Neural crest cell (in vitro differentiated cells): Measurements from ENCODE around the gene SLX4IP. TPM values are rescaled to one million over a fixed set of nuclear protein-coding genes. Genes with fewer than 3 reads are reported as not detected.

ENCODE experiments used
- DNase-seq: peaks from one replicate; pipeline ENCODE4 v3.0.0; 2021; ENCODE audit warnings: low read depth, mixed read lengths, low spot score
- H3K27ac Mint-ChIP-seq: one replicate; pipeline ENCODE4 v1.8.0; 2021; ENCODE audit warnings: mild to moderate bottlenecking, mixed read lengths; ENCODE audit not compliant: unreplicated experiment
- H3K27me3 Mint-ChIP-seq: 2 replicates; pipeline ENCODE4 v1.8.0; 2021; ENCODE audit warnings: low read depth, mild to moderate bottlenecking, mixed read lengths
- H3K36me3 Mint-ChIP-seq: 2 replicates; pipeline ENCODE4 v1.8.0; 2021; ENCODE audit warnings: low read depth, mild to moderate bottlenecking, mixed read lengths
- H3K4me1 Mint-ChIP-seq: 2 replicates; pipeline ENCODE4 v1.8.0; 2021; ENCODE audit warnings: mixed read lengths
- H3K4me3 Mint-ChIP-seq: one replicate; pipeline ENCODE4 v1.8.0; 2021; ENCODE audit warnings: mild to moderate bottlenecking, mixed read lengths
- H3K9me3 Mint-ChIP-seq: 2 replicates; pipeline ENCODE4 v1.8.0; 2021; ENCODE audit warnings: mixed read lengths
- total RNA-seq: library from RNA; stranded (reverse); gene quantifications from 2 replicates; pipeline ENCODE4 v1.2.1, GENCODE V29; 2021
- TF ChIP-seq, protein P1 (sequence below): fragments of 200-600 bp; sonication (generic); conservative IDR thresholded peaks from 2 replicates; pipeline ENCODE4 v1.5.0; 2021; ENCODE audit warnings: antibody characterized with exemption, mild to moderate bottlenecking

SLX4IP gene
- total RNA-seq, 1 donor from 2014 or later, result 8.5 TPM

DNA sequence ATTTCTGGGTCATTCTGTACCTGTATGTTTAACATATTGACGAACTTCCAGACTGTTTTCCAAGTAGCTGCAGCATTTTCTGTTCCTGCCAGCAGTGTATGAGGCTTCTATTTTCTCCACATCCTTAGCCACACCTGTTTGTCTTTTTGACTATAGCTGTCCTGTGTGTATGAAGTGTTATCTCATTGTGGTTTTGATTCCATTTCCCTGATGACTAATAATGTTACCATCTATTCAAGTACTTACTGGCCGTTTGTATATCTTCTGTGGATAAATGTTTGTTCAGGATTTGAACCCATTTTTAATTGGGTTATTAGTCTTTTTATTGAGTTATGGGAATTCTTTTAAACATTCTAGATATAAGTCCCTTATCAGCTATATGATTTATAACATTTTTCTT is 143.5 kb downstream of the SLX4IP start:
- no peak for DNase-seq
- TF ChIP-seq, protein P1, sequence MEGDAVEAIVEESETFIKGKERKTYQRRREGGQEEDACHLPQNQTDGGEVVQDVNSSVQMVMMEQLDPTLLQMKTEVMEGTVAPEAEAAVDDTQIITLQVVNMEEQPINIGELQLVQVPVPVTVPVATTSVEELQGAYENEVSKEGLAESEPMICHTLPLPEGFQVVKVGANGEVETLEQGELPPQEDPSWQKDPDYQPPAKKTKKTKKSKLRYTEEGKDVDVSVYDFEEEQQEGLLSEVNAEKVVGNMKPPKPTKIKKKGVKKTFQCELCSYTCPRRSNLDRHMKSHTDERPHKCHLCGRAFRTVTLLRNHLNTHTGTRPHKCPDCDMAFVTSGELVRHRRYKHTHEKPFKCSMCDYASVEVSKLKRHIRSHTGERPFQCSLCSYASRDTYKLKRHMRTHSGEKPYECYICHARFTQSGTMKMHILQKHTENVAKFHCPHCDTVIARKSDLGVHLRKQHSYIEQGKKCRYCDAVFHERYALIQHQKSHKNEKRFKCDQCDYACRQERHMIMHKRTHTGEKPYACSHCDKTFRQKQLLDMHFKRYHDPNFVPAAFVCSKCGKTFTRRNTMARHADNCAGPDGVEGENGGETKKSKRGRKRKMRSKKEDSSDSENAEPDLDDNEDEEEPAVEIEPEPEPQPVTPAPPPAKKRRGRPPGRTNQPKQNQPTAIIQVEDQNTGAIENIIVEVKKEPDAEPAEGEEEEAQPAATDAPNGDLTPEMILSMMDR, result no peak
- Mint-ChIP-seq H3K27me3 (no peaks in the 10 kb centered on the region), H3K27ac (no peak overlapping the region), H3K36me3 (peaks cover 2% of the 10 kb centered on the region), H3K4me1 (no peaks in the 10 kb centered on the region), H3K9me3 (no peaks in the 10 kb centered on the region), H3K4me3 (no peak overlapping the region)

DNA sequence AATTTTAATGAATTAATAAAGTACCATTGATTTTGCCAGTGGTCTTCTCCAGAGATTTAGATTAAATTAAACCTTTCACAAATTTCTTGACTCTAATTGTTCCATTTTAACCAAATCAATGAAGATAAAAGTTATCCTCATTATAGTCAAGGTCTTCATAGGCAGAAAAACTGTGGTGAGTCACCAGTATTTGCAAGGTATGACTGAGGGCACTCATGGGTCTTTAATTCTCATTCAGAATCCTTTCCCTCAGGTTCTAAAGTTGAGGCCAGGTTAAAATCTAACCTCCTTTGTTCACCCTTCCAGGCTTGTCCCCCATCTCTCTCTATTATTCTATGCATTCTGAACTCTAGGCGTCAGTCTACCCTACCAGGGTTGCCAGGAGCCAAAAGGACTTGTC is 144.8 kb downstream of the SLX4IP start:
- no peak overlapping the region for H3K4me3 Mint-ChIP-seq

DNA sequence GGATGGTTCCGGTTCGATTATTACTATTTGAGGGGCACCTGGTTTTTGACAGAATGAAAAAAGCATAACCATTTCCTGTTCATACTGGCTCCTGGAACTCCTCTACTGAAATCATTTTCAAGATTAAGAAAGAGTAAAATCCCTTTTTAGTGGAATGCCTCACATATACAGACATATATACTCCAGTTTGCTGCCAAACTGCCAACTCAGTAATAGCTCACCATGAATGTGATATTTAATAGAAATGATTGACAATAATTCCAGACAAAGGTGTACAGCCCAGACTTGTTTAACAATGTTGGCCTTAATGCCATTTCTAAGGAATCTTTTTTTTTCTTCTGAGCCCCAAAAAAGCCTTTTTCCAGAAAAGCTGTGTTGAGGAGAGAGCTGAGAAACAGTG is 145.6 kb downstream of the SLX4IP start:
- no peaks in the 10 kb centered on the region for H3K27me3 Mint-ChIP-seq
- no peak overlapping the region for H3K27ac Mint-ChIP-seq
- H3K9me3 Mint-ChIP-seq, result no peaks in the 10 kb centered on the region

More for the DNA sequence above, 144.8 kb downstream of the SLX4IP start:
- H3K9me3 Mint-ChIP-seq, result no peaks in the 10 kb centered on the region
- TF ChIP-seq, protein P1, result no peak
- no peaks in the 10 kb centered on the region for H3K27me3 Mint-ChIP-seq
- peaks cover 2% of the 10 kb centered on the region for H3K36me3 Mint-ChIP-seq
- DNase-seq, result no peak
- H3K27ac Mint-ChIP-seq, result no peak overlapping the region
- H3K4me1 Mint-ChIP-seq, result peaks cover 12% of the 10 kb centered on the region

DNA sequence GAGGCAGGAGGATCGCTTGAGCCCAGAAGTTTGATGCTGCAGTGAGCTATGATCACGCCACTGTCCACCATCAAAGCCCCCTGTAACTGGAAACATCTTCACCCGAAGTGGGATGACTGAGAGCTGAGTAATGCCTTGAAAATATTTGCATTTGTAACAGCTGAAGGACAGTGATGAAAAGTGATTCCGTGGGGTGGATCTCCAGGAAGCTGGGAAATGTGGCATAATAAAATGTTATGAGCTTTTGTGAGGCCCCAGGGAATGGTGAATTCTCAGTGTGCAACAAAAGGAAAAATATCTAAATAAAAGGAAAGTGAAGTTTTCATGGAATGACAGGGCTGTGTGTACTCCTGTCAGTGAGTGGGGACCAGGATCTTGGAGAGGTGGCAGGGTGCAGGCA is 146.7 kb downstream of the SLX4IP start:
- Mint-ChIP-seq H3K9me3 (peaks cover 3% of the 10 kb centered on the region), H3K27ac (no peak overlapping the region), H3K4me1 (peaks cover 21% of the 10 kb centered on the region), H3K36me3 (peaks cover 5% of the 10 kb centered on the region), H3K27me3 (no peaks in the 10 kb centered on the region), H3K4me3 (no peak overlapping the region)
- TF ChIP-seq, protein P1, result no peak
- no peak for DNase-seq

More for the DNA sequence above, 145.6 kb downstream of the SLX4IP start:
- no peak for DNase-seq
- TF ChIP-seq, protein P1, result no peak
- no peak overlapping the region for H3K4me3 Mint-ChIP-seq
- H3K36me3 Mint-ChIP-seq, result peaks cover 2% of the 10 kb centered on the region
- peaks cover 18% of the 10 kb centered on the region for H3K4me1 Mint-ChIP-seq

DNA sequence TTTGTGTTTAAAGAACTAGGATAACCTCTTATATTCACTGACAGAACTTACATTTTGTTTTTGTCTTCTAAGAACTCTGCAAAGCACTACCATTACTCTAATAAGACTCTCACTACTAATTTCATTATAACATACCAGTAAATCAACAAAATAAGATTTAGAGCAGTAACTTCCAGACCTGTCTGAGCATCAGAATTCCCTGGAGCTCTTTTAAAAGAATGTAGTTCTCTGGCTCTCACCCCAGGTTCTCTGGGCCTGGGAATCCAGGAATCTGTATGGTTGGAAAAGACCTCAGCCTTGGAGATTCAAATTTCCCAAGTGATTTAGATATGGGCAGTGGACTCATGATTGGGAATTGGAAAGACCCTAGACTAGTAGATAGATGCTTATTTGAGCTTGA is 149.3 kb downstream of the SLX4IP start:
- Mint-ChIP-seq H3K4me3 (no peak overlapping the region), H3K27me3 (no peaks in the 10 kb centered on the region), H3K4me1 (peaks cover 26% of the 10 kb centered on the region), H3K27ac (no peak overlapping the region), H3K36me3 (peaks cover 3% of the 10 kb centered on the region), H3K9me3 (peaks cover 3% of the 10 kb centered on the region)
- DNase-seq, result no peak
- TF ChIP-seq, protein P1, result no peak

DNA sequence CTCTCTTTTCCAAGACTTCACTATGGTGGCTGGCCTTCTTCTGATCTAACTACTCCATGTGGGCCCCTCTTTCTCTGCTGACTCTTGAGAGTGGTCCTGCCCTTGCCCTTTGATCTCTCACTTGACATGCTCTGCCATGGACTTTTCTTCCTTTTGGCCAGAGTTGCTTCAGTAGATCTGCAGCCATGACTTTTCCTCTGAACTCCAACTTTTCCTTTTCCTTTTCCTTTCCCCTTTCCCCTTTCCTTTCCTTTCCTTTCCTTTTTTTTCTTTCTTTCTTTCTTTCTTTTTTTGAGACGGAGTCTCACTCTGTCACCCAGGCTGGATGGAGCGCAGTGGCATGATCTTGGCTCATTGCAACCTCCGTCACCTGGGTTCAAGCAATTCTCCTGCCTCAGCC is 150.2 kb downstream of the SLX4IP start:
- DNase-seq, result no peak
- peaks cover 26% of the 10 kb centered on the region for H3K4me1 Mint-ChIP-seq
- TF ChIP-seq, protein P1, result no peak
- H3K27ac Mint-ChIP-seq, result no peak overlapping the region
- no peaks in the 10 kb centered on the region for H3K27me3 Mint-ChIP-seq
- peaks cover 3% of the 10 kb centered on the region for H3K36me3 Mint-ChIP-seq
- no peak overlapping the region for H3K4me3 Mint-ChIP-seq
- peaks cover 3% of the 10 kb centered on the region for H3K9me3 Mint-ChIP-seq
